ENCODE measurements around the gene ATP5PD.
"Not testable (repeated sequence)": the region's sequence is repeated elsewhere in the genome, so short reads cannot be mapped to it uniquely, and the experiment has no call there.

ATP5PD gene

GRCh38 chr17:75026650-75027049, 20.1 kb downstream of the ATP5PD start:
- not testable (repeated sequence) for H3K27ac ChIP-seq; DNase-seq (ENCODE audit: low read depth, low spot score)

GRCh38 chr17:75025398-75025734, 21.4 kb downstream of the ATP5PD start:
- DNase-seq (ENCODE audit: low read depth, low spot score); H3K27ac ChIP-seq: not testable (repeated sequence)

DNA sequence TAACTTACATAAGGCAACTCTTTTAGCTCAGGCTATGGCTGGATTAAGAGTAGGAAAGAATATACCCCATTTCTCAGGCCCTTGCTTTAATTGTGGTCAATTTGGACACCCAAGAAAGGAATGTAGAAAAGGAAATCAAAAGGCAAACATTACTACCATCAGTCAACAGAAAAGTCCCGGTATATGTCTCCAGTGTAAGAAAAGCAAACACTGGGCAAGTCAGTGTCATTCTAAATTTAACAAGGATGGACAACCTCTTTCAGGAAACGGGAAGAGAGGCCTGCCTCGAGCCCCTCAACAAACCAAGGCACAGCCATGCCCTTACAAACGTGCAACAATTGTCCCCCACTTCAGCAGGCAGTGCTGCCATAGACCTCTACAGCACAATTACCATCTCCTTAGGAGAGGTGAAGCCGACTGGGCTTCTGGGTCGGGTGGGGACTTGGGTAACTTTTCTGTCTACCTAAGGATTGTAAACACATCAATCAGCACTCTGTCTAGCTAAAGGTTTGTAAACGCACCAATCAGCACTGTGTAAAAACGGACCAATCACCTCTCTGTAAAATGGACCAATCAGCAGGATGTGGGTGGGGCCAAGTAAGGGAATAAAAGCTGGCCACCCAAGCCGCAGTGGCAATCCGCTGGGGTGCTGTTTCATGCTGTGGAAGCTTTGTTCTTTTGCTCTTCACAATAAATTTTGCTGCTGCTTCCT, 21.9 kb downstream of the ATP5PD start:
- H3K27ac ChIP-seq, result no peak overlapping the region
- no peak for DNase-seq (ENCODE audit: low read depth, low spot score)

DNA sequence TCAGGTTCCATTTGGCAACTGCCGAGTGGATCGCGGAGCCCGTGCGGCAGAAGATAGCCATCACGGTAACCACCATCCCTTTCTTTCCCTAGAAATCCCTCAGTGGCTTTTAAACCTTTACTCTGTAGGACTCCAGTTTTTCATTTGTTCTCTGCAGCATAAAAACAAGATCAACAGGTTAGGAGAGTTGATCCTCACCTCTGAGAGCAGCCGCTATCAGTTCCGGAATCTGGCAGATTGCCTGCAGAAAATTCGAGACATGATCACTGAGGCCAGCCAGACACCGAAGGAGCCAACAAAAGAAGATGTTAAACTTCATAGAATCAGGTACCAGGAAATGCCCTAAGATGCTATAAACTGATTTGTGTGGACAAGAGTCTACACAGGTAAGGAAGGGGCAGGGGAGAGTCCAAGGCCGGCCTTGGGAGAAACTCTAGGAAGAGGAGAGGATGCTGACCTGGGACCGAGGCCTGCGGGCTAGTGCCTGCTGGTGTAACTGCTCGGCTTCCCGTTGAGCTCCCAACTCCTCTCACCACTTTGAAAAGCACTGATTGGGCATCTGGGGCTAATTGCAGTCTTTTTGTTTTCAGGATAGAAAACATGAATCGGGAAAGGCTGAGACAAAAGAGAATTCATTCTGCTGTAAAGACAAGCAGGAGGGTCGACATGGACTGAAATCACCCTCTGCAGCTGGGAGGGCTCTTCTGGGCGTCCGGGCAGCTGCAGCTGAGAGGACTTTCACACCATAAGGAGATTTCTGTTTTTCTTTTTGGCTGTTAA, 26.2 kb downstream of the ATP5PD start:
- no peak for DNase-seq (ENCODE audit: low read depth, low spot score)
- H3K27ac ChIP-seq, result no peak overlapping the region

DNA sequence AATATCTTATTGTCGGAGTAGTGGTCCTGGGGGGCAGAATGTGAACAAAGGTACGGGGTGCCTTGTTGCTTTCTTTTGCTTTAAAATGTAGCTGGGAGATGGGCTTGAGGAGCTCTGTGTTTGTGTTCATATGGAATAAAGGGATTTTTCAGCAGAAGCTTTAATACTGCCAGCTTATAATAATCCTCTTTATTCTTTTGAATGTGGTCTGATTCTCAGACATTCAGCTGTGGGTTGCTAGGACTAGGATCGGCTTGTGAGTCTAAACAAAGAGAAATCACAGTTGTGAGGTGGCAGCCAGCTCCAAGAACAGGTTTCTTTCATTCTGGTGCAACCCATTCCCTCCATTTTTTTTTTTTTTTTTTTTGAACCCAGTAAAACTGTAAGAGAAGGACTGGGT, 27.1 kb downstream of the ATP5PD start:
- DNase-seq (ENCODE audit: low read depth, low spot score), result no peak
- H3K27ac ChIP-seq, result no peak overlapping the region

DNA sequence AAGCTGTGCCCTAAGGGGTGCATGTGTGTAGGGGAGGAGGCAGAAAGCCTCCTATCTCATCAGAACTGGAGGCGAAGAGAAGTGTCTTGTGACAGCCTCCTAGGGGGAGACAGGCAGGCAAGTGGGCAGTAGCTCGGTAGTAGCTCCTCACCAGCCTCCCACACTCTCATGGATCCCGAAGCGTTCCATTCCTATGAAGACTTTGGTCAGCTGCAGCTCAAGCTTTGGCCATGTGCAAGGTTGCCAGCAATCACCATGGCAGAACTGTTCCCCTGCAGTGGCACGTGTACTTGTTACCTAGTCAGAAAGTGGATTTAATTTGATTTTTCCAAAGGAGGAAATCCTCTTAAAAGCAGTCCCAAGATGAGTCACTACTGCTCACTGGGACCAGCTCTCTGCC, 27.6 kb downstream of the ATP5PD start:
- DNase-seq (ENCODE audit: low read depth, low spot score), result no peak
- no peak overlapping the region for H3K27ac ChIP-seq

- DNase-seq (ENCODE audit: low read depth, low spot score), result no peak
- peak overlapping the region; percentile 68 for H3K27ac ChIP-seq
Measured at GRCh38 chr17:75013092-75013559, 33.6 kb downstream of the ATP5PD start.

GRCh38 chr17:75012346-75013091, 34.2 kb downstream of the ATP5PD start, which contains the start of gene MRPL58:
Gene MRPL58, plus strand, starts transcription at chr17:75012670. Its CDS starts 17 bp downstream, at chr17:75012687.
- DNase-seq (ENCODE audit: low read depth, low spot score), result no peak
- H3K27ac ChIP-seq, result peak within 1 kb of the TSS; percentile 68

DNA sequence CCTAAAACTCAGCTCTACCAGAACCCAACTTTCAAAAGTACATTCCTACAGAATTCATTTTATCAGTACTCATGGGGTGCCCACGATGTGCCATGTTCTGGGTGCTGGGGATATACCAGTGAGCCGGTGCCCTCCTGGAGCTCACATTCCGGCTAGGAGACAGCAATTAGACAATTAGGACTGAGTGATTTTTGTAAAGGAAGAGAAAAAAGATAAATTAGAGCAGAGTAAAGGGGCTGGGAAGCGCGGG, 34.7 kb downstream of the ATP5PD start:
- DNase-seq (ENCODE audit: low read depth, low spot score), result no peak

GRCh38 chr17:75011401-75012095, 35.2 kb downstream of the ATP5PD start:
- H3K27ac ChIP-seq, result peak overlapping the region; percentile 68

More for the DNA sequence above, 34.7 kb downstream of the ATP5PD start:
- H3K27ac ChIP-seq, result peak overlapping the region; percentile 68

GRCh38 chr17:75010683-75011400, 35.9 kb downstream of the ATP5PD start:
- no peak for DNase-seq (ENCODE audit: low read depth, low spot score)
- no peak overlapping the region for H3K27ac ChIP-seq

More at GRCh38 chr17:75011401-75012095, 35.2 kb downstream of the ATP5PD start:
- DNase-seq (ENCODE audit: low read depth, low spot score), result no peak

- no peak overlapping the region for H3K27ac ChIP-seq
- no peak for DNase-seq (ENCODE audit: low read depth, low spot score)
Measured at GRCh38 chr17:75009139-75009724, 37.5 kb downstream of the ATP5PD start.

GRCh38 chr17:75008373-75008772, 38.4 kb downstream of the ATP5PD start:
- H3K27ac ChIP-seq, result no peak overlapping the region
- no peak for DNase-seq (ENCODE audit: low read depth, low spot score)

DNA sequence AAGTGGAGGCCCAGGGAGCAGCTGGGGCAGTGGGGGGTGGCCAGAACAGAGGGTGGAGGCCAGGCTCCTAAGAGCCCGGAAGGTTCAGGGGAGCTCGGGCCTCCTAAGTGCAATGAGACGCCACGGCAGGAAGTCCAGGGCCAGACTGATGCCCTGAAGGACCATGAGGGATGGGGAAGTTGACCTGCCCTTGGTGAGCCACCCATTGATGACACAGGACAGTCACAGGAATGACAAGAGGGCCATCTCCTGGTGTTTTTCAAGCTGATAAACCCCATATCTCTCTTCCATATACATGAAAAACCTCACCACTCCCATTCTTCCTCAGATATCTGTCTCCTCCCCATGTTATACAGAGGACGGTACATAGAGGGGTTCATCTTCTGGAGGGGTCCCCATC, 40.1 kb downstream of the ATP5PD start:
- DNase-seq (ENCODE audit: low read depth, low spot score), result no peak
- H3K27ac ChIP-seq, result no peak overlapping the region

DNA sequence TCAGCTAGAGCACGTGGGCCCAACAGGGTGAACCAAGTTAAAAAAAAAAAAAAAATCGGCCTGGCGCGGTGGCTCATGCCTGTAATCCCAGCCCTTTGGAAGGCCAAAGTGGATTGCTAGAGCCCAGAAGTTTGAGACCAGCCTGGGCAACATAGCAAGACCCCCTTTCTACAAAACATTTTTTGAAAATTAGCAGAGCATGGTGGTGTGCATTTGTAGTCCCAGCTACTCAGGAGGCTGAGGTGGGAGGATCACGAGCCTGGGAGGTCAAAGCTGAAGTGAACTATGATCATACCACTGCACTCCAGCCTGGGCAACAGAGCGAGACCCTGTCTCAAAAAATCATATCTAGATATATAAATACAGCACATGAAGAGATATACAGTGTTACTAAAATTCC, 40.7 kb downstream of the ATP5PD start:
- not testable (repeated sequence) for DNase-seq (ENCODE audit: low read depth, low spot score); H3K27ac ChIP-seq

DNA sequence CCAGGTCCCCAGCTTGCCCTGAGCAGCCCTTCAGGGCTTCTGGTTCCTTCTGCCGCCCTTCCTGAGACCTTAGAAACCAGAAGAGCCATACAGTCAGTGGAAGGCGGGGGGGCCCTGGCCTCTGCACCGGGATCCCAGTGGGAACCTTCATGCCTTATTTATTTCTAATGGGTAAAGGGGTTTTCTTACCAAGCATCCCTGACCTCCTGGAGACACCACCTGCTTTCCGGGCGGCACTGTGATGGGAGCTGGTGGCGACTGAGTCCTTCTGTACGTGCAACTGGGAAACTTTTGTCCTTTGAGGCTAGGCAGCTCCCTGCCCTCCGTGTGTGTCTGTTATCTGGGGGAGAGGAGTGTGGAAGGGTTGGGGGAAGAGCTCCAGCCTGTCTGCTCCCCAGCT, 41.5 kb downstream of the ATP5PD start:
- no peak for DNase-seq (ENCODE audit: low read depth, low spot score)
- no peak overlapping the region for H3K27ac ChIP-seq

- no peak overlapping the region for H3K27ac ChIP-seq
- DNase-seq (ENCODE audit: low read depth, low spot score), result no peak
Measured at GRCh38 chr17:75004371-75004770, 42.4 kb downstream of the ATP5PD start.

DNA sequence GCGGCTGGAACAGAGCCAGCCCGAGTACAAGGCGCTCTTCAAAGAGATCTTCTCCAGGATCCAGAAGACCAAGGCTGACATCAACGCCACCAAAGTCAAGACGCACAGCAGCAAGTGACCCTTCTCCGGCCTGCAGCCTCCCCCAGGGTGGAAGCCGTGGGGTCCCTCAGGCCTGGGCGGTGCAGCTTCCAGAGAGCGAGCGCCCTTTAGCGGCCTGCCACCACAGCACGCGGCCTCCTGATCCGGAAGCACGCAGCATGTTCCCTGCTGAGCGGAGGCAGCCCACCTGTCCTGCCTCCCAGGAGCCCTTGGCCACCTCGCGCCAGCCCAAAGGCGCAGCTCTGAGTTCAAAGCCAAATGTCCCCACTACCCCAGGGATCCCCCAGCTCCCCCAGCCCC, 42.8 kb downstream of the ATP5PD start:
- DNase-seq (ENCODE audit: low read depth, low spot score), result no peak
- no peak overlapping the region for H3K27ac ChIP-seq

Data from epithelial cell of prostate (primary cell).